Measurements from ENCODE around the gene FGF5. TPM values are rescaled to one million over a fixed set of nuclear protein-coding genes. Genes with fewer than 3 reads are reported as not detected.
A peak's percentile ranks its signal among the peaks of the same experiment; 100 is the strongest.
"Not testable (repeated sequence)": the region's sequence is repeated elsewhere in the genome, so short reads cannot be mapped to it uniquely, and the experiment has no call there.

FGF5 gene
- total and polyA plus RNA-seq, 2 donors = 0.05 TPM; not detected in 1

DNA sequence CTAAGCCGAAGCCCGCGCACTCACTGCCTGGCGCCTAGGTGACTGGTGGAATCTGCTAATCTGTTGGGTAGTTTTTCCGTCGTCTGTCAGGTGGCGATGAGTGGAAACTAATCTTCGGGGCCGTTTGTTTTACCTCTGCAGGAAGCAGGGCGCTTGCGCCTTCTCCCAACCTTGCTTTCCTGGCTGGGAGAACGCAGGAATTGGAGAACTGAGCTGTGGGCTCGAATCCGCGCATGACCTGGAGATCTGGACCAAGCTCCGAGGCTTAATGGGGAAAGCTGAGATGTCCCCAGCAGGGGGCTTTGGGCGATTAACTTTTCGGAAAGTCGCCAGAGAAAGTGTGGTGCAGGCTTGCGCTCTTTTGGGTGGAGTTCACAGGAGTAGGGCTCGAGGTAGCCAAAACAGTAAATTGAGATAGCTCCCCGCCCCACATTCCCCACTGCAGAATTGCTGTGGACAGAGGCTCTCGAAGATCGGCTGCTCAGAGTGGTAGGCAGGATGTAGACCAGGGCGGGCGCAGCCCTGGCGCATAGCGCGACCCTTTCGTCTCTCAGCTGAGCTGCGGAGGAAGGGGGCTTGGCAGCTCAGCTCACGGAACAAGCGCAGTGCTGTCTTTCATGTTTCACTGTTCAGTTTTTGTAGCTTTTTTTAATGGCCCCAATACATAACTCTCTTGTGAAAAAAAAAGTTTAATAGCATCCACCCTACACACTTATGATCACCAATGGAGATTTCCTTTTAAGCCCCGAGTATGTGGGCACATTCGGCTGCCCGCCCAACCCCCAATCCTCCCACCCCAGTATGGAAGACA lies 2.7 kb upstream of the FGF5 start:
- no peak for DNase-seq (ENCODE audit: extremely low spot score)
- Histone ChIP-seq H3K27ac (ENCODE audit: low read depth) (no peak overlapping the region), H3K4me3 (ENCODE audit: low read depth, low read length) (no peak overlapping the region), H3K4me1 (ENCODE audit: insufficient read depth) (peaks cover 1% of the 10 kb centered on the region), H3K36me3 (ENCODE audit: insufficient read depth) (no peaks in the 10 kb centered on the region)
- WGBS = 33% methylated on average over 36 of the region's 36 CpGs

- Histone ChIP-seq H3K4me1 (ENCODE audit: insufficient read depth) (peaks cover 1% of the 10 kb centered on the region), H3K4me3 (ENCODE audit: low read depth, low read length) (no peak overlapping the region), H3K27ac (ENCODE audit: low read depth) (no peak overlapping the region), H3K36me3 (ENCODE audit: insufficient read depth) (no peaks in the 10 kb centered on the region)
- DNase-seq (ENCODE audit: extremely low spot score) = no peak
- WGBS = 18% methylated on average over 4 of the region's 4 CpGs
These were observed 2.2 kb upstream of the FGF5 start for GRCh38 chr4:80264352-80264647.

DNA sequence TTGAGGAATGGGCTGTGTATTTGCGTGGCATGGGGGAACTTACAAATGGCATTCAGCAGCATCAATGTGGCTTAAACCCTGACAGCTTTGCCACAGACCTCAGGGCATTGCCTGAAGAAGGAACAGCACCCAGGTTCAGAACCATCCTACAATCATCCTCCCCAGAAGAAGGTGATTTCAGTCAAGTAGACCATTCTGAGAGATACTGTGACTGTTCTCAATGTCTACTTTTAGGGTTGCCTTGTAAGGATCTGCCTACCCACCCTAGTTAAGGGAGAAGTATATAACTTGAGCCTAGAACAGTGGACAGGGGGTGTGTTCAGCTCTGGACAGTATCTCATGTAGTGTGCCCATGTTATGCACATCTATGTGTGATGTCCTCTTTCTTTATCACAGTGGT lies 1.6 kb upstream of the FGF5 start:
- H3K4me3 ChIP-seq (ENCODE audit: low read depth, low read length) = no peak overlapping the region
- H3K36me3 ChIP-seq (ENCODE audit: insufficient read depth) = no peaks in the 10 kb centered on the region
- peaks cover 1% of the 10 kb centered on the region for H3K4me1 ChIP-seq (ENCODE audit: insufficient read depth)
- 47% methylated on average over 1 of the region's 1 CpG for WGBS
- no peak overlapping the region for H3K27ac ChIP-seq (ENCODE audit: low read depth)
- DNase-seq (ENCODE audit: extremely low spot score) = no peak

DNA sequence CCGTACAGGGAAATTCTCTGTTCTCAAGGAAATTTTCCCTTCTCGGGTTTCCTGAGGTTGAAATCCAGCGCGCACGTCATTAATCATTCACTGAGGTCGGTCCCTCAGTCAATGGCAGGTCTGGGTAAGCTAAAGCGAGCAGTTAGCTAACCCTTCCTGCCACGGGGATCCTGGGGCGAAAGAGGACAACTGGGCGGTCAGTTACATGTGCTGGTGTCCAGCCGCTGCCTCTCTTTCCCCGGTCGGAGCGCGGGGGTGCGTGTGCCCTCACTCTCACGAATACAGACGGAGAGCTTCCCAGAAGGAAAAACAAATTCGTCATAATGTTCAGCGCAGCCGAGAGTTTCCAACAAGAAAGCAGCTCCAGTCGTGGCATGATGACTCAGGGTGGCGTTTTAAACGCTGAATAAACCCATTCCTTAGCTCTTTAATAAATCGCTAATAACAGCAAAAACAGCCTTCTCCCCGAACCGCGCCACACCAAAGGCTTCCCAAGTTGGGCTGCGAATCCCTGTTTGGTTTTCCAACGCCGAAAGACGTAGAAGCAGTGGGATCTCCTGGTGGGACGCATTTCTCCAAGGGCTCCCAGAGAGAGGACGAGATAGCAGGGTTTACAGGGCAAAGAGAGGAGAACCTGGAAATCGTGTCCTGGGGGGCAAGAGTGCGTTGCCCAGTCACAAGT lies 752 bp upstream of the FGF5 start:
- DNase-seq (ENCODE audit: extremely low spot score) = no peak
- H3K27ac ChIP-seq (ENCODE audit: low read depth) = no peak overlapping the region
- H3K4me3 ChIP-seq (ENCODE audit: low read depth, low read length) = peak overlapping the region; percentile 30
- no peaks in the 10 kb centered on the region for H3K36me3 ChIP-seq (ENCODE audit: insufficient read depth)
- H3K4me1 ChIP-seq (ENCODE audit: insufficient read depth) = peaks cover 1% of the 10 kb centered on the region
- 1% methylated on average over 36 of the region's 36 CpGs for WGBS

DNA sequence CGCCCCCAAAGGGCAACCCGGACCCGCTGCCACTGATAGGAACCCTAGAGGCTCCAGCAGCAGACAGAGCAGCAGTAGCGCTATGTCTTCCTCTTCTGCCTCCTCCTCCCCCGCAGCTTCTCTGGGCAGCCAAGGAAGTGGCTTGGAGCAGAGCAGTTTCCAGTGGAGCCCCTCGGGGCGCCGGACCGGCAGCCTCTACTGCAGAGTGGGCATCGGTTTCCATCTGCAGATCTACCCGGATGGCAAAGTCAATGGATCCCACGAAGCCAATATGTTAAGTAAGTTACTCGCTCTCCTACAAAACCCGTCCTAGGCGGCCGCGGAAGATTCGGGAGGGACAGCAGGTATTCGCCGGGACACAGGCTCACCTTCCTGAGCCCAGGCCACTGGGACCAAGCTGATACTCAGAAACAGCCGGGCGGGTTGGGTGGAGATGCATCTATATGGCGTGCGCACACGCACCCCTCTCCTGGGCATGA lies 477 bp downstream of the FGF5 start:
- Histone ChIP-seq H3K27ac (ENCODE audit: low read depth) (no peak overlapping the region), H3K4me1 (ENCODE audit: insufficient read depth) (peaks cover 1% of the 10 kb centered on the region), H3K4me3 (ENCODE audit: low read depth, low read length) (peak overlapping the region; percentile 30), H3K36me3 (ENCODE audit: insufficient read depth) (no peaks in the 10 kb centered on the region)
- 3% methylated on average over 25 of the region's 25 CpGs for WGBS
- DNase-seq (ENCODE audit: extremely low spot score) = no peak

GRCh38 chr4:80268081-80268823 lies 1.8 kb downstream of the FGF5 start:
- H3K36me3 ChIP-seq (ENCODE audit: insufficient read depth) = no peaks in the 10 kb centered on the region
- 17% methylated on average over 31 of the region's 31 CpGs for WGBS

DNA sequence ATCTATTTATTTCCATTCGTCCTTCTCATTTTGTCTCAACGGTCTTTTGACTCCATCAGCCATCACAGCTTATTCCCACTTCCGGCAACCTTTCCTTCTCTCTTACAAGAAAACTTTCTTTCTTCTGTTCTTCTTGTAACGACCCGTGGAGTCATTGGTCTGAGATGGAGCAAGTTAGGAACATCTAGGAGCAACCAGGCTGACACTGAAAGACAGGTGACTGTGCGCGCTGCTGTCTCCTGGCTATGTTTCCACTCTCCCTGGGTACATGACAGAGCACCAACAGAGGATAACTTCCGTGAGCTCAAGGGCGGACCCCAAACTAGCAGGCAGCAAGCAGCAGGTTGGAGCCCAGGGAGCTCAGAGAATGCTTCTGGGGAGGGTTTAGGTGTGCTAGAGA lies 2.5 kb downstream of the FGF5 start:
- no peak overlapping the region for H3K4me3 ChIP-seq (ENCODE audit: low read depth, low read length)
- H3K36me3 ChIP-seq (ENCODE audit: insufficient read depth) = no peaks in the 10 kb centered on the region
- peaks cover 1% of the 10 kb centered on the region for H3K4me1 ChIP-seq (ENCODE audit: insufficient read depth)
- H3K27ac ChIP-seq (ENCODE audit: low read depth) = no peak overlapping the region
- 50% methylated on average over 9 of the region's 9 CpGs for WGBS
- no peak for DNase-seq (ENCODE audit: extremely low spot score)

More at GRCh38 chr4:80268081-80268823, 1.8 kb downstream of the FGF5 start:
- Histone ChIP-seq H3K4me1 (ENCODE audit: insufficient read depth) (peaks cover 1% of the 10 kb centered on the region), H3K4me3 (ENCODE audit: low read depth, low read length) (no peak overlapping the region), H3K27ac (ENCODE audit: low read depth) (no peak overlapping the region)
- DNase-seq (ENCODE audit: extremely low spot score) = no peak

DNA sequence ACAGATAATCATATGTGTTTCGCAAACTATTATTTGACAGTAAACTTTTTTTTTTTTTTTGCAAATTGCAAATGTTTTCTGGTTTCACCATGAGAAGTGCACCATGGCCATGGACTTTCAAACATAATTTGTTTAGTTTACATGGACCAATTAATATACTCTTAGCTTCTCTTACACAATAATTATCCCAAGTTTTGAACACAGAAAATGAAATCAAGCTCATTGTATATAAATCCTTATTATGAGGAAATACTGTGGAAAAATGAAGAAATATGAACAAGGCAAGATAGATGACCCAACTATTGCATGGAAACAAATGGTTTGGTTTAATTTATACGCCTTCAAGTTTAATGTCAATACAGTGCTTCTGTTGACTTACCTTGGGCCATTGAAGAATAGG lies 3.9 kb downstream of the FGF5 start:
- Histone ChIP-seq H3K4me1 (ENCODE audit: insufficient read depth) (peaks cover 1% of the 10 kb centered on the region), H3K27ac (ENCODE audit: low read depth) (no peak overlapping the region), H3K4me3 (ENCODE audit: low read depth, low read length) (no peak overlapping the region), H3K36me3 (ENCODE audit: insufficient read depth) (no peaks in the 10 kb centered on the region)
- WGBS = 96% methylated on average over 2 of the region's 2 CpGs
- DNase-seq (ENCODE audit: extremely low spot score) = no peak

GRCh38 chr4:80270868-80271267 lies 4.4 kb downstream of the FGF5 start:
- no peaks in the 10 kb centered on the region for H3K36me3 ChIP-seq (ENCODE audit: insufficient read depth)
- 68% methylated on average over 1 of the region's 1 CpG for WGBS
- no peak overlapping the region for H3K27ac ChIP-seq (ENCODE audit: low read depth)
- H3K4me3 ChIP-seq (ENCODE audit: low read depth, low read length) = no peak overlapping the region
- no peak for DNase-seq (ENCODE audit: extremely low spot score)
- peaks cover 1% of the 10 kb centered on the region for H3K4me1 ChIP-seq (ENCODE audit: insufficient read depth)

GRCh38 chr4:80271801-80272200 lies 5.3 kb downstream of the FGF5 start:
- WGBS = 84% methylated on average over 3 of the region's 3 CpGs
- no peak for DNase-seq (ENCODE audit: extremely low spot score)
- Histone ChIP-seq H3K4me1 (ENCODE audit: insufficient read depth) (no peaks in the 10 kb centered on the region), H3K27ac (ENCODE audit: low read depth) (no peak overlapping the region), H3K36me3 (ENCODE audit: insufficient read depth) (no peaks in the 10 kb centered on the region), H3K4me3 (ENCODE audit: low read depth, low read length) (no peak overlapping the region)

GRCh38 chr4:80276931-80277330 lies 10.5 kb downstream of the FGF5 start:
- Histone ChIP-seq H3K27ac (ENCODE audit: low read depth) (no peak overlapping the region), H3K36me3 (ENCODE audit: insufficient read depth) (no peaks in the 10 kb centered on the region), H3K4me3 (ENCODE audit: low read depth, low read length) (no peak overlapping the region), H3K4me1 (ENCODE audit: insufficient read depth) (no peaks in the 10 kb centered on the region)
- DNase-seq (ENCODE audit: extremely low spot score) = no peak

DNA sequence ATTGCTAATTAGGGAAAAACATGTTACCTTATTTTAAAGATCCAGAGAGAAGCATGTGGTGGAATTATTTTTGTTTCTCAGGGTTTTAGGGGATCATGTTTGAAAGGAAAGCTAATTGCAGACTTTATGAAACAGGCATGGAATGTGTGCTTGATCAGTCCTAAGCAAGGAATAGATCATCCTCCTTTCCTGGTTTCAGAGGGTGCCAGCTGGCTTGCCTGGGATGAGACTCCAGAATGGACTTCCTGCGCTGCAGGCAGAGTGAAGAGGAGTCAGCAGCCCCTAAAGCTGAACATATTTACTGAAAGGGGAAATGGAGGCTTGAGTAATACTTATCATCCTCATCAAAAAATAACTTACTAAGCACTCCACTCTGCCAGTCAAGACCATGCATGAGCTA lies 13.3 kb downstream of the FGF5 start:
- Histone ChIP-seq H3K36me3 (ENCODE audit: insufficient read depth) (no peaks in the 10 kb centered on the region), H3K27ac (ENCODE audit: low read depth) (no peak overlapping the region), H3K4me1 (ENCODE audit: insufficient read depth) (no peaks in the 10 kb centered on the region), H3K4me3 (ENCODE audit: low read depth, low read length) (no peak overlapping the region)
- DNase-seq (ENCODE audit: extremely low spot score) = no peak
- 90% methylated on average over 1 of the region's 1 CpG for WGBS

DNA sequence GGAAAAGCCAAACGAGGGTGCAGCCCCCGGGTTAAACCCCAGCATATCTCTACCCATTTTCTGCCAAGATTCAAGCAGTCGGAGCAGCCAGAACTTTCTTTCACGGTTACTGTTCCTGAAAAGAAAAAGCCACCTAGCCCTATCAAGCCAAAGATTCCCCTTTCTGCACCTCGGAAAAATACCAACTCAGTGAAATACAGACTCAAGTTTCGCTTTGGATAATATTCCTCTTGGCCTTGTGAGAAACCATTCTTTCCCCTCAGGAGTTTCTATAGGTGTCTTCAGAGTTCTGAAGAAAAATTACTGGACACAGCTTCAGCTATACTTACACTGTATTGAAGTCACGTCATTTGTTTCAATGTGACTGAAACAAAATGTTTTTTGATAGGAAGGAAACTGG lies 20.0 kb downstream of the FGF5 start:
- H3K27ac ChIP-seq (ENCODE audit: low read depth) = no peak overlapping the region
- H3K4me1 ChIP-seq (ENCODE audit: insufficient read depth) = no peaks in the 10 kb centered on the region
- 45% methylated on average over 7 of the region's 7 CpGs for WGBS

GRCh38 chr4:80290665-80291064 lies 24.2 kb downstream of the FGF5 start:
- not testable (repeated sequence) for DNase-seq (ENCODE audit: extremely low spot score); H3K36me3 ChIP-seq (ENCODE audit: insufficient read depth); H3K27ac ChIP-seq (ENCODE audit: low read depth); H3K4me1 ChIP-seq (ENCODE audit: insufficient read depth); H3K4me3 ChIP-seq (ENCODE audit: low read depth, low read length)
- WGBS = 97% methylated on average over 2 of the region's 2 CpGs

More for the DNA sequence above, 20.0 kb downstream of the FGF5 start:
- Histone ChIP-seq H3K4me3 (ENCODE audit: low read depth, low read length) (no peak overlapping the region), H3K36me3 (ENCODE audit: insufficient read depth) (no peaks in the 10 kb centered on the region)
- no peak for DNase-seq (ENCODE audit: extremely low spot score)

All from urinary bladder (tissue), 4 donors.